ENCODE results near the gene ADGRV1.

DNA sequence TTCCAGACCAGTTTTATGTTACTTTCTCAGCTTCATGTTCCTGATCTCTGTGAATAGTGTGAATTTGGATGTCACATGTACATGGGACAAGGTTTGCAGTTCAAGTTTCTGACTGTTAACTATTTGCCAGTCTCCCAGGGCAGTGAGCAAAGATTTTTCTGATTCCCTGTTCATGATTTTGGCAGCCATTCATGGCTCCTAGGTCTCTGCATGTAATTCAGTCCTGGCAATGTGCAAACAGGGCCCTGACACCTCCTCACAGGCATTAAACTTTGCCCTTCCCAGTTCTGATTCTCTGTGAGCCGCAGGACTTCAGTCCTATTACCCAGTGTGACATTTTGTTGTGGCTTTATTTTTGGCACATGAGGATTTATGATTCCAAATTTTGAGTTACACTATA lies 474.8 kb downstream of the ADGRV1 start:
- no peak for TF ChIP-seq POLR2AphosphoS5 (IDR thresholded peaks at IDR 0.05; ENCODE audit: low read depth, low read length)
- TF ChIP-seq POLR2A (IDR thresholded peaks at IDR 0.05; ENCODE audit: low read depth, low read length) = no peak
- TF ChIP-seq TAF1 (IDR thresholded peaks at IDR 0.05; ENCODE audit: borderline replicate concordance, low read depth, low read length) = no peak
